ENCODE data around the gene ZPBP2.

Gene ZPBP2

DNA sequence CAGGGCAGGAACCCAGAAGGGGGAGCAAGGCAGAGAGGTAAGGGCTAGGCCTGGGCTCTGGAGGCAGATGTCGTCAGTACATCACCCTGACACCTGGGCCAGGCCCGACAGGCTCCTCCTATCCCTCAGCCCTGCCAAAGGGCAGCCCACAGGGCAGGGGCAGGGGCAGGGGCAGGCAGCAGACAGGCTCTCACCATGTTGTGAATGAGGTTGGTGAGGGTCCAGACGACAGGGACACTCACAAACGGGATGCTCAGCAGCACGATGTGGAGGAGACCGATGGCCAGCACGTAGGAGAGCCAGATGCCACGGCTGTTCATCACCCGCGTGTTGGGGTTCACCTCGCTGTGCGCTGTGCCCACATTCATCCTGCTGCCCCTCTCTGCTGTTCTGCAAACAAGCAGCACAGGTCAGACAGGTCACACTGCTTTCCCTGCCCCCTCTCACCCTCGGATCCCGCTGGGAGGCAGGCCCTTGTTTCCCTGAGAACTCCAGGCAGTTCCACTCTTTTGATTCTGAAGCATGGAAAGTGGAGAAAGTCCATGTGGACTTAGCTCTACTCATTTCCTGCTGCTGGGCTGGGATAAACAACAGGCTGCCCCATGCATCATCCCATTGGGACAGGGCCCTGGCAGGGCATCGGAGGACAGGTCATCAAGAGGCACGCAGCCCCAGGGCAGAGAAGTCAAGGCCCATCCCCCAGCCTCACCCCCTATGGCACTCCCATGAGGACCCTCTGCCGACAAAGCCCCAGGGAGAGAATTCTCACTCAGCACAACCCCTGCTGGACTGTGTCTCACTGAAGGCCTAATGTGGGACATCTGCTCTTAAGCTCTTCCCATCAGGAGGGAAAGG lies 56.1 kb downstream of the ZPBP2 start:
- peaks cover 10% of the 10 kb centered on the region; the same call in 1 of the 2 replicates for H3K36me3 ChIP-seq (ENCODE audit: insufficient read depth, low read length)
- H3K9me3 ChIP-seq (ENCODE audit: low read depth, low read length) = no peaks in the 10 kb centered on the region
- DNase-seq (ENCODE audit: low read depth, low spot score) = no peak
- H3K9ac ChIP-seq (ENCODE audit: insufficient read length) = peak overlapping the region; percentile 15
- TF ChIP-seq POLR2AphosphoS5 (IDR thresholded peaks at IDR 0.05; ENCODE audit: borderline replicate concordance, low read depth, low read length) = no peak
- no peak for TF ChIP-seq EZH2 (IDR thresholded peaks at IDR 0.05)
- no peak for TF ChIP-seq FOXP2 (optimal IDR thresholded peaks at IDR 0.05; ENCODE audit: control extremely low read depth, extremely low read length, insufficient read depth)
- H3K27ac ChIP-seq = no peak overlapping the region
- H3K4me3 ChIP-seq = no peak overlapping the region

DNA sequence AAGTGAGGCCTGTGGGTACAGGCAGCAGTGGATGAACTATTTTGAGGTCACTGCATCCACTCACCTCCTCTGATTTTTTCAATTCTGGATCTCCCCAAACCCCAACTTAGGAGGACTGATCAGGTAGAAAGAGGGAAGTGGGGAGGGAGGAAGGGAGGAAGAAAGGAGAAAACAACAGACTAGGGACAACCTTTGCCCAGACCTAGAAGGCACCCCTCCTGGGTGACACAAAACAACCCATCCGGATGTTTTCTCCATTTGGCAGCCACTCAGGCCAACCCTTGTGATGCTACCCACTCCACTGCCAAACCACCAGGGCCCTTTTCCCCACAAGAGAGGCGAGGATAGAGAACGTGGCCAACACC lies 56.7 kb downstream of the ZPBP2 start:
- Histone ChIP-seq H3K36me3 (ENCODE audit: insufficient read depth, low read length) (peaks cover 10% of the 10 kb centered on the region; the same call in 1 of the 2 replicates), H3K27ac (no peak overlapping the region), H3K4me3 (no peak overlapping the region), H3K9me3 (ENCODE audit: low read depth, low read length) (no peaks in the 10 kb centered on the region), H3K9ac (ENCODE audit: insufficient read length) (peak overlapping the region; percentile 15)
- TF ChIP-seq POLR2AphosphoS5 (IDR thresholded peaks at IDR 0.05; ENCODE audit: borderline replicate concordance, low read depth, low read length) (no peak), FOXP2 (optimal IDR thresholded peaks at IDR 0.05; ENCODE audit: control extremely low read depth, extremely low read length, insufficient read depth) (no peak)
- DNase-seq (ENCODE audit: low read depth, low spot score) = no peak

DNA sequence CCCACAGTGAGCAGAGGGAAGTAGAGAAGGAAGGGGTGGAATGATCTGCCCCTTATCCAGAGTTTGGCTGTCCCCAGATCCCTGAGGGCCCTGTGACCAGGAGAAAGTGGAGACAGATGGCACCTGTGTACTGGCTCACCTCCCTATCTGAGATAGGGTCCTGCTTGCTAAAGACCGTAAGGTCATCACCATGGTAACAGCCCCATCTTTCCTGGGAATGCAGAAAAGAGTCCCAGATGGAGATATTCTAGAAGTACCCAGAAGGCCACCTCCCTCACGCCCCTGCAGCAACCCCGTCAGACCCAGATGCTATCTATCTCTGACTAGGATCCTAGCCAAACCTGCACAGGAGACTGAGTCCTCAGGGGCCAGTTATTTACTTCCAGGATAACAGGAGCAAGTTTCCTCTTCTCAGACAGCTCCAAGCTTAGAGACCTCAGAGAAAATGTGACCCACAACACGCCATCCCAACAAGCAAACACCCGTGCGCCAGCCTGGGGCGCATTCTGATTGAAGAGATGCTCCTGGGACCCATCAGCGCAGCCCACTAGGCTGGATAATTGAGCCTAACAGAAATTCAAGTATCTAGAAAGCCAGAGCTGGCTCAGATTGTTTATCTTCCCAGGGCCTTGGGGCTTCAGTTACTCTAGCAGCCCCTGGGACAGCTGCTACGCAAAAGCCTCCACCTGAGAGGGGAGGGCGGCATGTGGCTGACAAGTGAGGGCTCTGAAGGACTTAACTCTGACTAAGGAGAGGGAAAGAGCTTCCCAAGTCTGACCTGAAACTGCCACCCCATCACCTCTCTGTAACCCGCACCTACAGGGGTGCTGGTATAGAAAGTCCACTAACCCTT lies 57.5 kb downstream of the ZPBP2 start:
- H3K9ac ChIP-seq (ENCODE audit: insufficient read length) = no peak overlapping the region
- TF ChIP-seq EZH2 (IDR thresholded peaks at IDR 0.05) (no peak), POLR2AphosphoS5 (IDR thresholded peaks at IDR 0.05; ENCODE audit: borderline replicate concordance, low read depth, low read length) (no peak), FOXP2 (optimal IDR thresholded peaks at IDR 0.05; ENCODE audit: control extremely low read depth, extremely low read length, insufficient read depth) (no peak)
- no peak for DNase-seq (ENCODE audit: low read depth, low spot score)
- H3K27ac ChIP-seq = no peak overlapping the region
- H3K4me3 ChIP-seq = no peak overlapping the region
- no peaks in the 10 kb centered on the region for H3K9me3 ChIP-seq (ENCODE audit: low read depth, low read length)
- H3K36me3 ChIP-seq (ENCODE audit: insufficient read depth, low read length) = peaks cover 10% of the 10 kb centered on the region; the same call in 1 of the 2 replicates

DNA sequence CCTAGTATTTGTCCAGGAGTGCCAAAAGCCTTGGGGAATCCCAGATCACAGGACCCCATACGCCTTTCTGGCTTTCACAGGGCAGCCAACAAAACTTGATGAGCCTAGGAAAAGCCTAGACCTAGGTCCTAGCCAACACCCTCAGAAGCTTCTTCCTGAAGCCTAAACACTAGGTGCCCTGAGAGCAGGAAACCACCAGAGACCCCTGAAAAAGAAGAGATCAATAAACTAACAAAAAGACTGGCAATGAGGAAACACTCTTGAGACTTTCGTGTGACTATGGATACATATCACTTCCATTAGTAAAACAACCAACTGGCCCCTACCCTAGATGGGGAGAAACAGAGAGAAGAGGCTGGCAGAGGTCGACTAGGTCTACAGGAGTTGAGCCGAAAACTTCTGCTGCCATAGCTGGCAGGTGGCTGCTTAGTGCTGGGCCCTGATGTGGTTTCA lies 58.2 kb downstream of the ZPBP2 start:
- H3K4me3 ChIP-seq = peak overlapping the region; percentile 92
- peaks cover 10% of the 10 kb centered on the region; the same call in 1 of the 2 replicates for H3K36me3 ChIP-seq (ENCODE audit: insufficient read depth, low read length)
- DNase-seq (ENCODE audit: low read depth, low spot score) = no peak
- TF ChIP-seq FOXP2 (optimal IDR thresholded peaks at IDR 0.05; ENCODE audit: control extremely low read depth, extremely low read length, insufficient read depth) (no peak), EZH2 (IDR thresholded peaks at IDR 0.05) (no peak), POLR2AphosphoS5 (IDR thresholded peaks at IDR 0.05; ENCODE audit: borderline replicate concordance, low read depth, low read length) (no peak)
- H3K27ac ChIP-seq = no peak overlapping the region
- no peaks in the 10 kb centered on the region for H3K9me3 ChIP-seq (ENCODE audit: low read depth, low read length)
- H3K9ac ChIP-seq (ENCODE audit: insufficient read length) = peak overlapping the region; percentile 90

DNA sequence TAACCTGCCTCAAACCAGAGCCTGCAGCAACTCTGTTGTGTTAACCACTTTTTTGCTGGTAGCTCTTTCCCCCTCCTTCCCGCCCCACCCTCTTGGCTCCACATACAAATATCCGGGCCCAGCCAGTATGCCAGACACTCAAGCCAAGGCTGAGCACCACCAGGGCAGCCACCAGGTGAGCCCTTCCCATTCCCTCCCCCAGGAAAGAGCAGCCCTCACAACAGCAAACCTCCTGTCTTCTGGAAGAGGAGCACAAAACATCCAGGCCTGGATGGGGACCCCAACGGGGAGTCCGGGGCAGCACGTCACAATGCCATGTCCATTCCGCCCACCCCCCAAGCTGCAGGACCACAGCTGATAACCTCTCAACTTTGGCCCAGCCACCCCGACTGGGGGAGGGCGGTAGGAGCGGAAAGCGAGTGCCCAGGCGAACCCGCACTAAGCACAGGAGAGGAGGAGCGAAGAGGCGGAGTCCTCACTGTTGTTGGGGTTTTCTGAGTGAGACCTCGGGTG lies 58.6 kb downstream of the ZPBP2 start:
- Histone ChIP-seq H3K9me3 (ENCODE audit: low read depth, low read length) (no peaks in the 10 kb centered on the region), H3K4me3 (peak overlapping the region; percentile 92), H3K27ac (no peak overlapping the region), H3K9ac (ENCODE audit: insufficient read length) (peak overlapping the region; percentile 90), H3K36me3 (ENCODE audit: insufficient read depth, low read length) (peaks cover 10% of the 10 kb centered on the region; the same call in 1 of the 2 replicates)
- no peak for TF ChIP-seq POLR2AphosphoS5 (IDR thresholded peaks at IDR 0.05; ENCODE audit: borderline replicate concordance, low read depth, low read length)
- TF ChIP-seq FOXP2 (optimal IDR thresholded peaks at IDR 0.05; ENCODE audit: control extremely low read depth, extremely low read length, insufficient read depth) = no peak
- no peak for TF ChIP-seq EZH2 (IDR thresholded peaks at IDR 0.05)
- no peak for DNase-seq (ENCODE audit: low read depth, low spot score)
